ENCODE data around the gene DTNB.

The DTNB gene

DNA sequence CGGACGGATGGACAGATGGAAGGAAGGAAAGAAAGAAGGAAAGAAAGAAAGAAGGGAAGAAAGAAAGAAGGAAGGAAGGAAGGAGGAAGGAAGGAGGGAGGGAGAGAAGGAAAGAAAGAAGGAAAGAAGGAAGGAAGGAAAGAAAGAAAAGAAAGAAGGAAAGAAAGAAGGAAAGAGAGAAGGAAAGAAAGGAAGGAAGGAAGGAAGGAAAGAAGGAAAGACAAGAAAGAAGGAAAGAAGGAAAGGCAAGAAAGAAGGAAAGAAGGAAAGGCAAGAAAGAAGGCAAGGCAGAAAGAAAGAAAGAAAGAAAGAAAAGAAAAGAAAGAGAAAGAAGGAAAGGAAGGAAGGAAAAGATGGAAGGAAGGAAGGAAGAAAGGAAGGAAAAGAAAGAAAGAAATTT lies 169.1 kb downstream of the DTNB start:
- TF ChIP-seq ZFX (IDR thresholded peaks at IDR 0.05): no peak
- TF ChIP-seq CTCF (conservative IDR thresholded peaks at IDR 0.05): no peak
- H3K27ac ChIP-seq: no peak overlapping the region

DNA sequence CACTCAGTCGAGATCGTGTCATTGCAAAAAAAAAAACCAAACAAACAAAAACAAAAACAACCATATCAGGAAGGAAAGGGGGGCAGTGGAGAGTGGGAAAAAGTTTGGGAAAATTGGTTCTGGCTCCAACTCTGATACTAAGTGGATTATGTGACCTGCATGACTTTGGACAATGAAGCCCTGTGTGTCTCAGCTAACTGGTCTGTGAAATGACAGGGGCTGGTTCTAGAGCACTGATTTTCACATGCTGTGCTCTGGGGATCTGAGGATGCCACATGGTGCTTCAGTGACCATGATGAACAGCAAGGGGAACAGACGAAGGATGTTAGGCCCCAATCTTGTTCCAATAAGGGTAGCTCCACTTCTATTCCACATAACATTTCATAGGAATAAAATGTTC lies 174.2 kb downstream of the DTNB start:
- H3K27ac ChIP-seq: no peak overlapping the region
- TF ChIP-seq ZFX (IDR thresholded peaks at IDR 0.05): no peak
- TF ChIP-seq CTCF (conservative IDR thresholded peaks at IDR 0.05): no peak

GRCh38 chr2:25497918-25498407 lies 175.4 kb downstream of the DTNB start:
- H3K27ac ChIP-seq: no peak overlapping the region
- no peak for TF ChIP-seq ZFX (IDR thresholded peaks at IDR 0.05)
- no peak for TF ChIP-seq CTCF (conservative IDR thresholded peaks at IDR 0.05)

DNA sequence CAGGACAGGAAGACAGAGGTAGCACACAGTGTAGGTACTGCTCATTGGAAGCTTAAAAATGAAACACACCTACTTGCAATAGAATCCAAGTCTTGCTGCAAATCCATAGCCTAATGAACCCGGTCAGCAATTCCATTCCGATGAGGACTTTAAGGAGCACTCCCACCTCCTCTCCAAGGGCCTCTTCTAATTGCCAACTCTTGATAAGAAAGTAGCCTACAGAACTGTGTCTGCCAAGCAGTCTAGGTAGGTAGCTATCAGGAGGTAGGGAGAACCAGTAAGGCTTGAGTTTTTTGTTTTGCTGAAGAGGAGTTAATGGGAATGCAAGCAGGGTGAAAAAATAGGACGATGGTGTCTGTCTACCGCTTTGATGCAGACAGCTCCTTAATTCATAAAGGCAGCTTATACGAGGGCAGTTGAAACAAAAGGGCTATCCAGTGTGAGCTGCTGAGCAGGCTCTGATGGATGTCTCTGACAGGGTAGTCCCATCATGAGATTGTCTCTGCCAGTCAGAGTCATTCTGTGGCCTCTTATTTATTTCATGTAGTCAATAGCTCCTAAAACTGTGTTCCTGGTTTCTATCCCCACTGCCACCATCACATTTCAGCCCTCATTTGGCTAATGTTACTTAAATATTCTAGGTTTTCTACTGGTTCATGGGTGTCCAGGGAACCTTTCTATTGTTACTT lies 176.0 kb downstream of the DTNB start:
- H3K27ac ChIP-seq: no peak overlapping the region
- no peak for TF ChIP-seq ZFX (IDR thresholded peaks at IDR 0.05)
- TF ChIP-seq CTCF (conservative IDR thresholded peaks at IDR 0.05): no peak

DNA sequence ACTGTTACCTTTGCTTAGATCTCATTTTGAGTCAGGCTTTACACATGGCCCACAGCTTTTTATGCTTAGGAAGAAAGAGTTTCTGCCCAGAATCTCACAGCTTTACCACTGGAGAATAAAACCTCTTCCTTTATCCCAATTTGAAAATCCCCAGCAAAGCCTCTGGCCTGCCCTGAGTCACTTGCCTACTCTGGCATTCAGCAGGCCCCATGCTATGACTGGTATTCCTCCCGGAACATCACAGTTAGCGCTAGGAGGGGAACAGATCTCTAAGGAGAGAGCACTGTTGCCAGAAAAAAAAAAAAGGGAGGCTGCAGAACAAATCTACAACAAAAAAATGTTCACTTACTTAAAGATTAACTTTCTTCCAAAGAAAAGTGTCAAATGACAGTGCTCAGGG lies 178.8 kb downstream of the DTNB start:
- TF ChIP-seq ZFX (IDR thresholded peaks at IDR 0.05): no peak
- no peak for TF ChIP-seq CTCF (conservative IDR thresholded peaks at IDR 0.05)
- H3K27ac ChIP-seq: no peak overlapping the region

- H3K27ac ChIP-seq: no peak overlapping the region
- no peak for TF ChIP-seq ZFX (IDR thresholded peaks at IDR 0.05)
- TF ChIP-seq CTCF (conservative IDR thresholded peaks at IDR 0.05): no peak
These were observed 180.2 kb downstream of the DTNB start for GRCh38 chr2:25493207-25493606.

- no peak overlapping the region for H3K27ac ChIP-seq
- TF ChIP-seq CTCF (conservative IDR thresholded peaks at IDR 0.05) (no peak), ZFX (IDR thresholded peaks at IDR 0.05) (no peak)
These were observed 180.7 kb downstream of the DTNB start for GRCh38 chr2:25492726-25493125.

All from C4-2B (cell line).